ENCODE data around the gene AUTS2. TPM values are rescaled to one million over a fixed set of nuclear protein-coding genes. Genes with fewer than 3 reads are reported as not detected.
"Not testable (repeated sequence)": the region's sequence is repeated elsewhere in the genome, so short reads cannot be mapped to it uniquely, and the experiment has no call there.

The AUTS2 gene
- total RNA-seq, 2 experiments from 2014 or later, result 2.4 to 3.0 TPM

GRCh38 chr7:70590126-70590854, 992.0 kb downstream of the AUTS2 start:
- ATAC-seq (no peak), DNase-seq (no peak)
- no peaks in the 10 kb centered on the region for H3K9me3 Mint-ChIP-seq (ENCODE audit: low read depth)
- ChIA-PET CTCF (no interaction called here), POLR2A (no interaction called here)
- H3K36me3 Mint-ChIP-seq (ENCODE audit: low read depth), result no peaks in the 10 kb centered on the region
- intact Hi-C loops (cut with DNase I, micrococcal nuclease), result loop anchor here in 1 of 2 experiments (10.0 kb wide), 1 partner anchor 105 kb away; no protein-coding TSS in a partner anchor
- H3K4me3 Mint-ChIP-seq, result no peak overlapping the region
- peaks cover under 1% of the 10 kb centered on the region for H3K4me1 Mint-ChIP-seq
- no peak overlapping the region for H3K27ac Mint-ChIP-seq
- H3K27me3 Mint-ChIP-seq, result peaks cover 5% of the 10 kb centered on the region

- Mint-ChIP-seq H3K36me3 (ENCODE audit: low read depth) (no peaks in the 10 kb centered on the region), H3K27ac (no peak overlapping the region)
- POLR2A ChIA-PET, result no interaction called here
These were observed 993.4 kb downstream of the AUTS2 start for GRCh38 chr7:70591643-70592042.

GRCh38 chr7:70592171-70592570, 993.9 kb downstream of the AUTS2 start:
- ATAC-seq, result no peak
- intact Hi-C loops (cut with DNase I, micrococcal nuclease), result loop anchor here in 1 of 2 experiments (10.0 kb wide), 1 partner anchor 103 kb away; no protein-coding TSS in a partner anchor

More at GRCh38 chr7:70591643-70592042, 993.4 kb downstream of the AUTS2 start:
- intact Hi-C loops (cut with DNase I, micrococcal nuclease), result loop anchor here in 1 of 2 experiments (10.0 kb wide), 1 partner anchor 103 kb away; no protein-coding TSS in a partner anchor
- ATAC-seq, result no peak
- Mint-ChIP-seq H3K9me3 (ENCODE audit: low read depth) (no peaks in the 10 kb centered on the region), H3K4me1 (peaks cover 4% of the 10 kb centered on the region), H3K4me3 (no peak overlapping the region), H3K27me3 (peaks cover 12% of the 10 kb centered on the region)
- CTCF ChIA-PET, result no interaction called here
- DNase-seq, result no peak

GRCh38 chr7:70594170-70594569, 995.9 kb downstream of the AUTS2 start:
- Mint-ChIP-seq H3K4me1 (peaks cover 4% of the 10 kb centered on the region), H3K27me3 (peaks cover 32% of the 10 kb centered on the region), H3K36me3 (ENCODE audit: low read depth) (no peaks in the 10 kb centered on the region), H3K9me3 (ENCODE audit: low read depth) (no peaks in the 10 kb centered on the region), H3K4me3 (no peak overlapping the region), H3K27ac (no peak overlapping the region)
- DNase-seq, result no peak
- no peak for ATAC-seq
- intact Hi-C loops (cut with DNase I, micrococcal nuclease), result loop anchor here in 1 of 2 experiments (10.0 kb wide), 1 partner anchor 101 kb away; no protein-coding TSS in a partner anchor
- ChIA-PET POLR2A (no interaction called here), CTCF (no interaction called here)

More at GRCh38 chr7:70592171-70592570, 993.9 kb downstream of the AUTS2 start:
- no peak overlapping the region for H3K27ac Mint-ChIP-seq
- ChIA-PET CTCF (no interaction called here), POLR2A (no interaction called here)
- H3K9me3 Mint-ChIP-seq (ENCODE audit: low read depth), result no peaks in the 10 kb centered on the region
- H3K36me3 Mint-ChIP-seq (ENCODE audit: low read depth), result no peaks in the 10 kb centered on the region
- no peak overlapping the region for H3K4me3 Mint-ChIP-seq
- no peak for DNase-seq
- H3K27me3 Mint-ChIP-seq, result peaks cover 17% of the 10 kb centered on the region
- peaks cover 4% of the 10 kb centered on the region for H3K4me1 Mint-ChIP-seq

- intact Hi-C loops (cut with DNase I, micrococcal nuclease), result loop anchor here (5.0 to 10.0 kb wide), 2 partner anchors 100 to 102 kb away; no protein-coding TSS in a partner anchor
- H3K27ac Mint-ChIP-seq; CTCF ChIA-PET; H3K9me3 Mint-ChIP-seq (ENCODE audit: low read depth); DNase-seq; H3K4me1 Mint-ChIP-seq; ATAC-seq; H3K4me3 Mint-ChIP-seq; H3K36me3 Mint-ChIP-seq (ENCODE audit: low read depth); POLR2A ChIA-PET: not testable (repeated sequence)
- peaks cover 32% of the 10 kb centered on the region for H3K27me3 Mint-ChIP-seq
These were observed 996.6 kb downstream of the AUTS2 start for GRCh38 chr7:70594885-70595284.

- CTCF ChIA-PET, result no interaction called here
- Mint-ChIP-seq H3K4me1 (peaks cover 4% of the 10 kb centered on the region), H3K27ac (no peak overlapping the region), H3K36me3 (ENCODE audit: low read depth) (no peaks in the 10 kb centered on the region), H3K27me3 (peaks cover 32% of the 10 kb centered on the region), H3K9me3 (ENCODE audit: low read depth) (no peaks in the 10 kb centered on the region), H3K4me3 (no peak overlapping the region)
- POLR2A ChIA-PET, result no interaction called here
- ATAC-seq (no peak), DNase-seq (no peak)
- intact Hi-C loops (cut with DNase I, micrococcal nuclease), result loop anchor here (5.0 to 10.0 kb wide), 2 partner anchors 99 to 102 kb away; no protein-coding TSS in a partner anchor
These were observed 997.1 kb downstream of the AUTS2 start for GRCh38 chr7:70595370-70595754.

- peaks cover 4% of the 10 kb centered on the region for H3K4me1 Mint-ChIP-seq
- no peak overlapping the region for H3K27ac Mint-ChIP-seq
- peaks cover 3% of the 10 kb centered on the region for H3K36me3 Mint-ChIP-seq (ENCODE audit: low read depth)
- no peak overlapping the region for H3K4me3 Mint-ChIP-seq
- intact Hi-C loops (cut with DNase I, micrococcal nuclease), result loop anchor here (5.0 to 10.0 kb wide), 2 partner anchors 99 to 101 kb away; no protein-coding TSS in a partner anchor
- peak; percentile 35 for DNase-seq
- ATAC-seq, result peak; percentile 64
- CTCF ChIA-PET, result no interaction called here
- H3K27me3 Mint-ChIP-seq, result peaks cover 36% of the 10 kb centered on the region
- H3K9me3 Mint-ChIP-seq (ENCODE audit: low read depth), result peaks cover 5% of the 10 kb centered on the region
- POLR2A ChIA-PET, result no interaction called here
These were observed 997.7 kb downstream of the AUTS2 start for GRCh38 chr7:70595755-70596597.

- DNase-seq (no peak), ATAC-seq (no peak)
- ChIA-PET CTCF (interaction anchor here (1.1 kb wide), 1 partner anchor 99 kb away, joined by 3 read pairs; no protein-coding TSS in a partner anchor), POLR2A (no interaction called here)
- H3K27me3 Mint-ChIP-seq, result peaks cover 38% of the 10 kb centered on the region
- no peak overlapping the region for H3K4me3 Mint-ChIP-seq
- intact Hi-C loops (cut with DNase I, micrococcal nuclease), result loop anchor here (5.0 to 10.0 kb wide), 2 partner anchors 98 to 101 kb away; no protein-coding TSS in a partner anchor
- H3K36me3 Mint-ChIP-seq (ENCODE audit: low read depth), result peaks cover 3% of the 10 kb centered on the region
- H3K9me3 Mint-ChIP-seq (ENCODE audit: low read depth), result peaks cover 11% of the 10 kb centered on the region
- H3K4me1 Mint-ChIP-seq, result peaks cover 4% of the 10 kb centered on the region
- H3K27ac Mint-ChIP-seq, result no peak overlapping the region
These were observed 998.3 kb downstream of the AUTS2 start for GRCh38 chr7:70596598-70596913.

GRCh38 chr7:70597066-70597465, 998.8 kb downstream of the AUTS2 start:
- DNase-seq (no peak), ATAC-seq (no peak)
- Mint-ChIP-seq H3K4me3 (no peak overlapping the region), H3K36me3 (ENCODE audit: low read depth) (peaks cover 3% of the 10 kb centered on the region), H3K27ac (no peak overlapping the region), H3K27me3 (peaks cover 38% of the 10 kb centered on the region), H3K4me1 (peaks cover 4% of the 10 kb centered on the region), H3K9me3 (ENCODE audit: low read depth) (peaks cover 11% of the 10 kb centered on the region)
- ChIA-PET CTCF (interaction anchor here (1.1 kb wide), 1 partner anchor 99 kb away, joined by 3 read pairs; no protein-coding TSS in a partner anchor), POLR2A (no interaction called here)
- intact Hi-C loops (cut with DNase I, micrococcal nuclease), result loop anchor here (5.0 to 10.0 kb wide), 2 partner anchors 98 to 100 kb away; no protein-coding TSS in a partner anchor

GRCh38 chr7:70598976-70599375, 1000.7 kb downstream of the AUTS2 start:
- H3K27me3 Mint-ChIP-seq, result peaks cover 38% of the 10 kb centered on the region
- no peak for DNase-seq
- H3K36me3 Mint-ChIP-seq (ENCODE audit: low read depth), result peaks cover 3% of the 10 kb centered on the region
- H3K9me3 Mint-ChIP-seq (ENCODE audit: low read depth), result peaks cover 11% of the 10 kb centered on the region
- no peak overlapping the region for H3K4me3 Mint-ChIP-seq
- ChIA-PET CTCF (no interaction called here), POLR2A (no interaction called here)
- intact Hi-C loops (cut with DNase I, micrococcal nuclease), result loop anchor here (5.0 to 10.0 kb wide), 2 partner anchors 96 to 98 kb away; no protein-coding TSS in a partner anchor
- no peak for ATAC-seq
- H3K4me1 Mint-ChIP-seq, result peaks cover 4% of the 10 kb centered on the region
- H3K27ac Mint-ChIP-seq, result no peak overlapping the region

GRCh38 chr7:70599446-70600190, 1001.3 kb downstream of the AUTS2 start:
- intact Hi-C loops (cut with DNase I, micrococcal nuclease), result loop anchor here (5.0 to 10.0 kb wide), 2 partner anchors 95 to 98 kb away; no protein-coding TSS in a partner anchor
- no peak overlapping the region for H3K4me3 Mint-ChIP-seq
- POLR2A ChIA-PET, result no interaction called here
- H3K27me3 Mint-ChIP-seq, result peaks cover 35% of the 10 kb centered on the region
- DNase-seq (no peak), ATAC-seq (no peak)
- CTCF ChIA-PET, result interaction anchor here (0.5 kb wide), 1 partner anchor 26 kb away, joined by 3 read pairs; no protein-coding TSS in a partner anchor
- peaks cover 4% of the 10 kb centered on the region for H3K4me1 Mint-ChIP-seq
- no peak overlapping the region for H3K27ac Mint-ChIP-seq
- H3K36me3 Mint-ChIP-seq (ENCODE audit: low read depth), result peaks cover 3% of the 10 kb centered on the region
- peaks cover 13% of the 10 kb centered on the region for H3K9me3 Mint-ChIP-seq (ENCODE audit: low read depth)
